ENCODE measurements around the gene HYLS1.

Gene HYLS1

GRCh38 chr11:125918140-125918840 lies 30.8 kb downstream of the HYLS1 start:
- CTCF ChIA-PET: interaction anchor here (1.4 to 3.4 kb wide), 2 partner anchors 31 to 275 kb away, joined by 3 to 15 read pairs; no protein-coding TSS in a partner anchor
- POLR2A ChIA-PET: no interaction called here
- WGBS (ENCODE audit: insufficient coverage): 89% methylated on average over 11 of the region's 13 CpGs
- Histone ChIP-seq H3K27ac (ENCODE audit: insufficient read depth in 1 of 2, low read depth in 1 of 2, low read length in 2 of 2, poor library complexity in 1 of 2, severe bottlenecking in 2 of 2) (no peak overlapping the region), H3K9me3 (ENCODE audit: control extremely low read depth in 1 of 5, control insufficient read depth in 4 of 5, insufficient read depth in 2 of 5, low read depth in 1 of 5, low read length in 4 of 5) (no peaks in the 10 kb centered on the region), H3K36me3 (ENCODE audit: control insufficient read depth in 4 of 4, insufficient read depth in 4 of 4, low read length in 3 of 4) (no peaks in the 10 kb centered on the region), H3K27me3 (replicated peaks in 2 of 5; ENCODE audit: control insufficient read depth in 4 of 5, insufficient read depth in 5 of 5, low read length in 4 of 5) (peaks cover 0 to 8% (median 7%) of the 10 kb centered on the region in 5 experiments), H3K4me1 (ENCODE audit: control extremely low read depth in 1 of 4, control insufficient read depth in 4 of 4, insufficient read depth in 4 of 4, low read length in 3 of 4) (no peaks in the 10 kb centered on the region), H3K4me3 (ENCODE audit: control insufficient read depth in 1 of 7, extremely low read depth in 1 of 7, insufficient read depth in 4 of 7, low read depth in 2 of 7, low read length in 6 of 7) (no peak overlapping the region)
- no peak for DNase-seq

- Histone ChIP-seq H3K27ac (ENCODE audit: insufficient read depth in 1 of 2, low read depth in 1 of 2, low read length in 2 of 2, poor library complexity in 1 of 2, severe bottlenecking in 2 of 2) (no peak overlapping the region), H3K27me3 (replicated peaks in 2 of 5; ENCODE audit: control insufficient read depth in 4 of 5, insufficient read depth in 5 of 5, low read length in 4 of 5) (peaks cover 0 to 8% (median 4%) of the 10 kb centered on the region in 5 experiments), H3K9me3 (ENCODE audit: control extremely low read depth in 1 of 5, control insufficient read depth in 4 of 5, insufficient read depth in 2 of 5, low read depth in 1 of 5, low read length in 4 of 5) (no peaks in the 10 kb centered on the region), H3K36me3 (ENCODE audit: control insufficient read depth in 4 of 4, insufficient read depth in 4 of 4, low read length in 3 of 4) (no peaks in the 10 kb centered on the region), H3K4me3 (ENCODE audit: control insufficient read depth in 1 of 7, extremely low read depth in 1 of 7, insufficient read depth in 4 of 7, low read depth in 2 of 7, low read length in 6 of 7) (no peak overlapping the region), H3K4me1 (ENCODE audit: control extremely low read depth in 1 of 4, control insufficient read depth in 4 of 4, insufficient read depth in 4 of 4, low read length in 3 of 4) (no peaks in the 10 kb centered on the region)
- POLR2A ChIA-PET: no interaction called here
- CTCF ChIA-PET: interaction anchor here (5.6 kb wide), 1 partner anchor 269 kb away, joined by 84 read pairs; no protein-coding TSS in a partner anchor
- no peak for DNase-seq
- WGBS (ENCODE audit: insufficient coverage): 75% methylated on average over 4 of the region's 9 CpGs
These were observed 33.6 kb downstream of the HYLS1 start for GRCh38 chr11:125921042-125921441.

GRCh38 chr11:125922156-125922555 lies 34.7 kb downstream of the HYLS1 start:
- Histone ChIP-seq H3K27me3 (replicated peaks in 2 of 5; ENCODE audit: control insufficient read depth in 4 of 5, insufficient read depth in 5 of 5, low read length in 4 of 5) (peaks cover 0 to 7% (median 3%) of the 10 kb centered on the region in 5 experiments), H3K36me3 (ENCODE audit: control insufficient read depth in 4 of 4, insufficient read depth in 4 of 4, low read length in 3 of 4) (no peaks in the 10 kb centered on the region), H3K4me1 (ENCODE audit: control extremely low read depth in 1 of 4, control insufficient read depth in 4 of 4, insufficient read depth in 4 of 4, low read length in 3 of 4) (no peaks in the 10 kb centered on the region), H3K9me3 (ENCODE audit: control extremely low read depth in 1 of 5, control insufficient read depth in 4 of 5, insufficient read depth in 2 of 5, low read depth in 1 of 5, low read length in 4 of 5) (no peaks in the 10 kb centered on the region), H3K4me3 (ENCODE audit: control insufficient read depth in 1 of 7, extremely low read depth in 1 of 7, insufficient read depth in 4 of 7, low read depth in 2 of 7, low read length in 6 of 7) (no peak overlapping the region), H3K27ac (ENCODE audit: insufficient read depth in 1 of 2, low read depth in 1 of 2, low read length in 2 of 2, poor library complexity in 1 of 2, severe bottlenecking in 2 of 2) (no peak overlapping the region)
- no peak for DNase-seq
- WGBS (ENCODE audit: insufficient coverage): 96% methylated on average over 3 of the region's 3 CpGs
- ChIA-PET POLR2A (no interaction called here), CTCF (interaction anchor here (0.7 to 5.6 kb wide), 6 partner anchors 23 to 295 kb away, joined by 3 to 84 read pairs (median 4); no protein-coding TSS in a partner anchor)

- Histone ChIP-seq H3K27ac (ENCODE audit: insufficient read depth in 1 of 2, low read depth in 1 of 2, low read length in 2 of 2, poor library complexity in 1 of 2, severe bottlenecking in 2 of 2) (no peak overlapping the region), H3K4me1 (ENCODE audit: control extremely low read depth in 1 of 4, control insufficient read depth in 4 of 4, insufficient read depth in 4 of 4, low read length in 3 of 4) (no peaks in the 10 kb centered on the region), H3K4me3 (ENCODE audit: control insufficient read depth in 1 of 7, extremely low read depth in 1 of 7, insufficient read depth in 4 of 7, low read depth in 2 of 7, low read length in 6 of 7) (no peak overlapping the region), H3K27me3 (replicated peaks in 2 of 5; ENCODE audit: control insufficient read depth in 4 of 5, insufficient read depth in 5 of 5, low read length in 4 of 5) (peaks cover 0 to 10% (median 3%) of the 10 kb centered on the region in 5 experiments), H3K9me3 (ENCODE audit: control extremely low read depth in 1 of 5, control insufficient read depth in 4 of 5, insufficient read depth in 2 of 5, low read depth in 1 of 5, low read length in 4 of 5) (no peaks in the 10 kb centered on the region), H3K36me3 (ENCODE audit: control insufficient read depth in 4 of 4, insufficient read depth in 4 of 4, low read length in 3 of 4) (no peaks in the 10 kb centered on the region)
- WGBS (ENCODE audit: insufficient coverage): 4% methylated on average over 5 of the region's 8 CpGs
- ChIA-PET POLR2A (no interaction called here), CTCF (interaction anchor here (0.7 to 5.6 kb wide), 11 partner anchors 9 to 294 kb away, joined by 3 to 84 read pairs (median 4); no protein-coding TSS in a partner anchor)
- DNase-seq: peak; percentile 63 to 80 (median 72)
These were observed 35.6 kb downstream of the HYLS1 start for GRCh38 chr11:125923012-125923579.

- WGBS (ENCODE audit: insufficient coverage): 95% methylated on average over 6 of the region's 8 CpGs
- H3K4me3 ChIP-seq (ENCODE audit: control insufficient read depth in 1 of 7, extremely low read depth in 1 of 7, insufficient read depth in 4 of 7, low read depth in 2 of 7, low read length in 6 of 7): no peak overlapping the region
- DNase-seq: no peak
- H3K27me3 ChIP-seq (replicated peaks in 2 of 5; ENCODE audit: control insufficient read depth in 4 of 5, insufficient read depth in 5 of 5, low read length in 4 of 5): peaks cover 0 to 10% (median 4%) of the 10 kb centered on the region in 5 experiments
- CTCF ChIA-PET: interaction anchor here (1.1 to 5.6 kb wide), 10 partner anchors 8 to 272 kb away, joined by 3 to 84 read pairs (median 4); partner anchors contain the start of gene VSIG10L2
- no peaks in the 10 kb centered on the region for H3K9me3 ChIP-seq (ENCODE audit: control extremely low read depth in 1 of 5, control insufficient read depth in 4 of 5, insufficient read depth in 2 of 5, low read depth in 1 of 5, low read length in 4 of 5)
- H3K4me1 ChIP-seq (ENCODE audit: control extremely low read depth in 1 of 4, control insufficient read depth in 4 of 4, insufficient read depth in 4 of 4, low read length in 3 of 4): no peaks in the 10 kb centered on the region
- H3K36me3 ChIP-seq (ENCODE audit: control insufficient read depth in 4 of 4, insufficient read depth in 4 of 4, low read length in 3 of 4): no peaks in the 10 kb centered on the region
- H3K27ac ChIP-seq (ENCODE audit: insufficient read depth in 1 of 2, low read depth in 1 of 2, low read length in 2 of 2, poor library complexity in 1 of 2, severe bottlenecking in 2 of 2): no peak overlapping the region
- POLR2A ChIA-PET: no interaction called here
These were observed 36.2 kb downstream of the HYLS1 start for GRCh38 chr11:125923633-125924032.

- H3K4me3 ChIP-seq (ENCODE audit: control insufficient read depth in 1 of 7, extremely low read depth in 1 of 7, insufficient read depth in 4 of 7, low read depth in 2 of 7, low read length in 6 of 7): no peak overlapping the region
- ChIA-PET CTCF (interaction anchor here (1.3 to 5.6 kb wide), 5 partner anchors 14 to 266 kb away, joined by 3 to 84 read pairs (median 6); partner anchors contain the start of gene VSIG10L2), POLR2A (no interaction called here)
- H3K4me1 ChIP-seq (ENCODE audit: control extremely low read depth in 1 of 4, control insufficient read depth in 4 of 4, insufficient read depth in 4 of 4, low read length in 3 of 4): peaks cover 0 to under 1% (median 0%) of the 10 kb centered on the region in 4 experiments
- WGBS (ENCODE audit: insufficient coverage): 96% methylated on average over 8 of the region's 9 CpGs
- no peak for DNase-seq
- H3K27ac ChIP-seq (ENCODE audit: insufficient read depth in 1 of 2, low read depth in 1 of 2, low read length in 2 of 2, poor library complexity in 1 of 2, severe bottlenecking in 2 of 2): no peak overlapping the region
- H3K36me3 ChIP-seq (ENCODE audit: control insufficient read depth in 4 of 4, insufficient read depth in 4 of 4, low read length in 3 of 4): no peaks in the 10 kb centered on the region
- peaks cover 0 to 12% (median 5%) of the 10 kb centered on the region in 5 experiments for H3K27me3 ChIP-seq (replicated peaks in 2 of 5; ENCODE audit: control insufficient read depth in 4 of 5, insufficient read depth in 5 of 5, low read length in 4 of 5)
- H3K9me3 ChIP-seq (ENCODE audit: control extremely low read depth in 1 of 5, control insufficient read depth in 4 of 5, insufficient read depth in 2 of 5, low read depth in 1 of 5, low read length in 4 of 5): no peaks in the 10 kb centered on the region
These were observed 37.0 kb downstream of the HYLS1 start for GRCh38 chr11:125924384-125925007.

All from common myeloid progenitor, CD34-positive (primary cell).